Osteoblast (primary cell): Measurements from ENCODE around the gene GATC. TPM values are rescaled to one million over a fixed set of nuclear protein-coding genes. Genes with fewer than 3 reads are reported as not detected.

Experiments used
- DNase-seq: peaks from one replicate; pipeline ENCODE4 v3.0.0; 2011; ENCODE audit warnings: low spot score, mixed read lengths; ENCODE audit not compliant: insufficient read length; ENCODE audit errors: missing footprints
- H2AFZ ChIP-seq: 2 replicates; pipeline ENCODE4 v1.6.0; 2011; ENCODE audit warnings: mild to moderate bottlenecking, low read length
- H3K27ac ChIP-seq: 2 replicates; pipeline ENCODE4 v1.5.1; 2011; ENCODE audit warnings: mild to moderate bottlenecking, low read depth, low read length, moderate library complexity
- H3K27me3 ChIP-seq: 2 replicates; pipeline ENCODE4 v1.6.0; 2012; ENCODE audit warnings: mild to moderate bottlenecking, control low read depth, inconsistent platforms, low read length, moderate library complexity; ENCODE audit not compliant: insufficient read depth
- H3K36me3 ChIP-seq: 2 replicates; pipeline ENCODE4 v1.5.1; 2011; ENCODE audit warnings: mild to moderate bottlenecking, low read length, control low read depth, moderate library complexity; ENCODE audit not compliant: insufficient read depth
- H3K4me1 ChIP-seq: 2 replicates; pipeline ENCODE4 v1.5.1; 2011; ENCODE audit warnings: mild to moderate bottlenecking, low read length, control low read depth, moderate library complexity; ENCODE audit not compliant: insufficient read depth
- H3K4me2 ChIP-seq: 2 replicates; pipeline ENCODE4 v1.6.0; 2011; ENCODE audit warnings: mild to moderate bottlenecking, low read length; ENCODE audit not compliant: insufficient read depth
- H3K4me3 ChIP-seq: fragments of 200-600 bp; sonication (generic); 3 replicates; pipeline ENCODE4 v1.5.1; 2012; ENCODE audit warnings: mild to moderate bottlenecking, low read length, inconsistent platforms; ENCODE audit not compliant: insufficient read depth
- H3K79me2 ChIP-seq: 2 replicates; pipeline ENCODE4 v1.6.0; 2012; ENCODE audit warnings: mild to moderate bottlenecking, low read length, control low read depth, inconsistent platforms; ENCODE audit not compliant: insufficient read depth
- H3K9me3 ChIP-seq: 2 replicates; pipeline ENCODE4 v1.5.1; 2011; ENCODE audit warnings: low read depth, low read length, control low read depth
- H4K20me1 ChIP-seq: 2 replicates; pipeline ENCODE4 v1.6.0; 2012; ENCODE audit warnings: mild to moderate bottlenecking, low read length, control low read depth; ENCODE audit not compliant: insufficient read depth
- total RNA-seq: library from RNA; depleted of rRNA; stranded (reverse); fragments of >200 nt; gene quantifications from 2 replicates; pipeline ENCODE4 v1.2.3, GENCODE V29; 2012
- TF ChIP-seq, protein P1 (sequence below): IDR thresholded peaks from 2 replicates; pipeline ENCODE4 v1.5.1; 2011; ENCODE audit warnings: mild to moderate bottlenecking, low read depth, low read length, moderate library complexity; ENCODE audit errors: extremely low read depth

The GATC gene, protein sequence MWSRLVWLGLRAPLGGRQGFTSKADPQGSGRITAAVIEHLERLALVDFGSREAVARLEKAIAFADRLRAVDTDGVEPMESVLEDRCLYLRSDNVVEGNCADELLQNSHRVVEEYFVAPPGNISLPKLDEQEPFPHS
- total RNA-seq: 14.5 and 20.0 TPM in 2 replicates

DNA sequence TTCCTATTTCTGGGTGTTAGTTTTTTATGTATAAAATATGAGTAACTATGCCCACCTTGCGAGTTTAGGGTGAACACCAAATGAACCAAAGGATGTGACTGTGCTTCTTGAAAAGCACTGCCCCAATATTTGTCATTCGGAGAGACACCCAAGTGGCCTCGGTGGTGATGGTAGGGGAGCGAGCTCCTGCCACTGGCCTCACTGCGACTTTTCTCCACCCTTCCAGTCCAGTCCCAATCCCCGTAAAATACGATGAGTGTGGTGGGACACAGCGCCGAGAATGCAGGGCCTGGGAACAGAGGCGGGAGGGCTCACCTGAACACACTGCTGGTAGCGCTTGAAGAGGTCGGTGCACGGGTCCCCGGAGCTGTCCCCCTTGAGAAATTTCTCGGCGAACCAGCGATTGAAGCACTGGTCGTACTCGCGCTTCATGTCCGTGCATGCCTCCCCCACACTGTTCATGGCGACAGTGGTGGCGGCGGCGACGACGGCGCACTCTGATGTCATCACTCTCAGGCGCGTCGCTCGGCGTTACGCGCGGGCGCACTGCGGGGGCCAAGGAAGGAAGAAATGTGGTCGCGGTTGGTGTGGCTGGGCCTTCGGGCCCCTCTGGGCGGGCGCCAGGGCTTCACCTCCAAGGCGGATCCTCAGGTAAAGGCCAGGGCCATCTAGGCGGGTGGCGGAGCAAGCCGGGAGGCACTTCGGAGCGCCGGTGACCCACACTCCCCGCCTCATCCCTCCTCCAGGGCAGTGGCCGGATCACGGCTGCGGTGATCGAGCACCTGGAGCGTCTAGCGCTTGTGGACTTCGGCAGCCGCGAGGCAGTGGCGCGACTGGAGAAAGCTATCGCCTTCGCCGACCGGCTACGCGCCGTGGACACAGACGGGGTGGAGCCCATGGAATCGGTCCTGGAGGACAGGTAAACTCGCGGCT, at the start of gene GATC, which contains the start of gene TRIAP1:
GATC (plus strand) TSS at position 534 of the 933 bp plus-strand sequence; CDS start at position 571, 37 bp downstream.
TRIAP1 (minus strand) TSS at position 474 of the 933 bp plus-strand sequence; CDS start at position 462, 12 bp downstream.
- Histone ChIP-seq H3K36me3 (peaks cover 32% of the 10 kb centered on the region), H3K4me1 (peaks cover 14% of the 10 kb centered on the region), H2AFZ (peak within 1 kb of the TSS; percentile 99), H3K27me3 (no peaks in the 10 kb centered on the region), H4K20me1 (peaks cover 5% of the 10 kb centered on the region), H3K79me2 (peaks cover 78% of the 10 kb centered on the region), H3K27ac (peak within 1 kb of the TSS; percentile 80), H3K4me3 (peak within 1 kb of the TSS; percentile 91), H3K4me2 (peak within 1 kb of the TSS; percentile 79), H3K9me3 (no peaks in the 10 kb centered on the region)
- peak; percentile 95 for DNase-seq
- TF ChIP-seq, protein P1, sequence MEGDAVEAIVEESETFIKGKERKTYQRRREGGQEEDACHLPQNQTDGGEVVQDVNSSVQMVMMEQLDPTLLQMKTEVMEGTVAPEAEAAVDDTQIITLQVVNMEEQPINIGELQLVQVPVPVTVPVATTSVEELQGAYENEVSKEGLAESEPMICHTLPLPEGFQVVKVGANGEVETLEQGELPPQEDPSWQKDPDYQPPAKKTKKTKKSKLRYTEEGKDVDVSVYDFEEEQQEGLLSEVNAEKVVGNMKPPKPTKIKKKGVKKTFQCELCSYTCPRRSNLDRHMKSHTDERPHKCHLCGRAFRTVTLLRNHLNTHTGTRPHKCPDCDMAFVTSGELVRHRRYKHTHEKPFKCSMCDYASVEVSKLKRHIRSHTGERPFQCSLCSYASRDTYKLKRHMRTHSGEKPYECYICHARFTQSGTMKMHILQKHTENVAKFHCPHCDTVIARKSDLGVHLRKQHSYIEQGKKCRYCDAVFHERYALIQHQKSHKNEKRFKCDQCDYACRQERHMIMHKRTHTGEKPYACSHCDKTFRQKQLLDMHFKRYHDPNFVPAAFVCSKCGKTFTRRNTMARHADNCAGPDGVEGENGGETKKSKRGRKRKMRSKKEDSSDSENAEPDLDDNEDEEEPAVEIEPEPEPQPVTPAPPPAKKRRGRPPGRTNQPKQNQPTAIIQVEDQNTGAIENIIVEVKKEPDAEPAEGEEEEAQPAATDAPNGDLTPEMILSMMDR: no peak

DNA sequence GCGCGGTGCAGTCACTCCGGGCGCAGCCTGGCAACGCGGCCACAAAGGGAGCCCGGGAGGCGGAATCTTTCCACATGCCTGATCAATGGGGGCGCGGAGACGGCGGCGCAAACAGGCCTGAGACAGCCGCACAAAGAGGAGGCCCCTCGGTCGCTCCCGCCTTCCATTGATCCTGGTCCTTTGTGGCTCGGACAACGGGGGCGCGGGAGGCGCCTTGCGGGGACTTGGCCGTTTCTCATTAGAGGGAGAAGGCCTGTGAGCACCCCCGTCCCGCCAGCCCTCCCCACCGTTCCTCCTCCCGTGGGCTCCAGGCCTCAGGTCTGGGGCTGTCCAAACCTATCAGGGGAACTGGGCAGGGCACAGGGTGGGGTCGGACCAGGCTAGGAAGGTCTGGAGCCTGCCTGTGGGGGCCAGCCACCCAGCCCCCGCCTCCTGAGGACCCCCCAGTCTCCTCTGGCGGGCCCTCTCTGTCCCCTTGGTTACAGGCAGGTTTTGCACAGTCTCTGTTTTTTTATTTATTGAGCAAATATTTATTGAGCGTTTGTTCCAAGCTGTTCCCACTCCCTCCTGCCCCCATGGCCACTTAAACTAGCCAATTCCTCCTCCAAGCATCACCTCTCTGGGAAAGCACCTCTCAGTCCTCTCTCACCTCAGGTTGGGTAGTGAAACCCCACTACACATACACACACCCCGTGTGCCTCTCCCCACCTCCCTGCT, 48.3 kb upstream of the GATC start:
- DNase-seq: no peak
- Histone ChIP-seq H3K4me2 (no peak overlapping the region), H3K79me2 (no peaks in the 10 kb centered on the region), H2AFZ (no peak overlapping the region), H3K27ac (no peak overlapping the region), H3K4me1 (no peaks in the 10 kb centered on the region), H3K4me3 (no peak overlapping the region), H3K9me3 (no peaks in the 10 kb centered on the region), H3K36me3 (no peaks in the 10 kb centered on the region), H4K20me1 (peaks cover 2% of the 10 kb centered on the region), H3K27me3 (peaks cover 34% of the 10 kb centered on the region)
- TF ChIP-seq, protein P1: no peak

DNA sequence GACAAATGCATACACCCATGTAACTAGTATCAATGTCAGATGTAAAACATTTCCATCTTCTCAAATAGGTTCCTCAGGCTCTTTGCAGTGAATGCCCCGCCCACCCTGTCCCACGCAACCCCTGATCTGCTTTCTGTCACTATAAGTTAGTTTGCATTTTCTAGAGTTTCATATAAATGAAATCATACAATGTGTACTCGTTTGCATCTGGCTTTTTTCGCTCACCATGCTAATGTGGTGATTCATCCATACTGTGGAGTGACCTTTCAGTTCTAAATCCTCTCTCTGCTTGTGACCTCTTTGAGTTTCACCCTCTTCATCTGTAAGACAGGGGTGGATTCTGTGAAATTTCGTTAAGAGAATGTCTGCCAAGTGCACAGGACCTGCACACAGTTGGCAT, 46.7 kb upstream of the GATC start:
- TF ChIP-seq, protein P1: no peak
- H3K4me2 ChIP-seq: no peak overlapping the region
- H3K36me3 ChIP-seq: no peaks in the 10 kb centered on the region
- H4K20me1 ChIP-seq: peaks cover 2% of the 10 kb centered on the region
- no peaks in the 10 kb centered on the region for H3K4me1 ChIP-seq
- no peaks in the 10 kb centered on the region for H3K9me3 ChIP-seq
- H3K4me3 ChIP-seq: no peak overlapping the region
- H3K27ac ChIP-seq: no peak overlapping the region
- no peak overlapping the region for H2AFZ ChIP-seq
- peak; percentile 89 for DNase-seq
- H3K79me2 ChIP-seq: no peaks in the 10 kb centered on the region
- H3K27me3 ChIP-seq: peaks cover 27% of the 10 kb centered on the region
